Measurements from ENCODE around the gene PTPRD. TPM values are rescaled to one million over a fixed set of nuclear protein-coding genes. Genes with fewer than 3 reads are reported as not detected.

Gene PTPRD
- total RNA-seq, 1 experiment from 2014 or later = 0.02 TPM

GRCh38 chr9:9563817-9564216 lies 1049.0 kb downstream of the PTPRD start:
- Histone ChIP-seq H3K36me3 (ENCODE audit: control insufficient read depth in 1 of 2, insufficient read depth in 2 of 2, low read length in 2 of 2) (no peaks in the 10 kb centered on the region), H2AFZ (ENCODE audit: low read depth, low read length, poor library complexity, severe bottlenecking) (no peak overlapping the region), H3K79me2 (ENCODE audit: insufficient read depth, low read length) (no peaks in the 10 kb centered on the region), H3K9me3 (ENCODE audit: control insufficient read depth in 1 of 2, insufficient read depth in 1 of 2, low read depth in 1 of 2, low read length in 2 of 2) (peaks cover 4 to 28% of the 10 kb centered on the region in 2 experiments), H3K9ac (ENCODE audit: low read length) (no peak overlapping the region), H3K4me1 (ENCODE audit: control insufficient read depth in 1 of 2, insufficient read depth in 2 of 2, low read length in 2 of 2) (no peaks in the 10 kb centered on the region), H3K9me2 (ENCODE audit: insufficient read depth) (no peaks in the 10 kb centered on the region), H3K4me2 (ENCODE audit: low read length) (no peak overlapping the region), H3K27me3 (ENCODE audit: insufficient read depth, low read length) (no peaks in the 10 kb centered on the region), H3K27ac (ENCODE audit: low read depth, low read length) (no peak overlapping the region), H4K20me1 (ENCODE audit: insufficient read depth) (no peaks in the 10 kb centered on the region), H3K4me3 (replicated peaks in 1 of 2; ENCODE audit: low read depth in 1 of 2, low read length in 2 of 2) (no peak overlapping the region)
- ChIA-PET RAD21 (ENCODE audit: low non-redundant PET in 1 of 2, low total read pairs in 2 of 2, uncharacterized antibody in 2 of 2, unreplicated experiment in 2 of 2) (no interaction called here), CTCF (no interaction called here), POLR2A (no interaction called here)
- no TSS peak for BruUV-seq (replicated peaks)
- intact Hi-C loops (cut with micrococcal nuclease) = no loop called here
- no peak for DNase-seq (ENCODE audit: low read depth, low spot score)
- TF ChIP-seq ZNF274 (IDR thresholded peaks at IDR 0.05; ENCODE audit: low read depth, low read length) (no peak), EZH2phosphoT487 (IDR thresholded peaks at IDR 0.05; ENCODE audit: borderline replicate concordance) (no peak), TCF7L2 (IDR thresholded peaks at IDR 0.05; ENCODE audit: borderline replicate concordance, extremely low read depth, insufficient read depth, insufficient read length) (no peak), EGR1 (IDR thresholded peaks at IDR 0.05; ENCODE audit: low read depth) (no peak), POLR2AphosphoS5 (IDR thresholded peaks at IDR 0.05; ENCODE audit: low read depth, low read length) (no peak)
- no peak for ATAC-seq

GRCh38 chr9:9560382-9561035 lies 1052.3 kb downstream of the PTPRD start:
- intact Hi-C loops (cut with micrococcal nuclease) = no loop called here
- H2AFZ ChIP-seq (ENCODE audit: low read depth, low read length, poor library complexity, severe bottlenecking) = no peak overlapping the region
- no TSS peak for BruUV-seq (replicated peaks)

More at GRCh38 chr9:9560382-9561035, 1052.3 kb downstream of the PTPRD start:
- TF ChIP-seq SIN3A (IDR thresholded peaks at IDR 0.05; ENCODE audit: low read depth) (no peak), MAX (IDR thresholded peaks at IDR 0.05) (no peak), CBX3 (IDR thresholded peaks at IDR 0.05; ENCODE audit: low read depth) (no peak), EZH2phosphoT487 (IDR thresholded peaks at IDR 0.05; ENCODE audit: borderline replicate concordance) (no peak), ATF3 (IDR thresholded peaks at IDR 0.05) (no peak), POLR2AphosphoS5 (IDR thresholded peaks at IDR 0.05; ENCODE audit: low read depth, low read length) (no peak), POLR2A (IDR thresholded peaks at IDR 0.05; ENCODE audit: borderline replicate concordance, extremely low read depth, insufficient read depth, insufficient read length) (no peak), YY1 (IDR thresholded peaks at IDR 0.05; ENCODE audit: extremely low read depth, insufficient replicate concordance, low read depth, low read length) (no peak), TCF7L2 (IDR thresholded peaks at IDR 0.05; ENCODE audit: borderline replicate concordance, extremely low read depth, insufficient read depth, insufficient read length) (no peak), ZNF274 (IDR thresholded peaks at IDR 0.05; ENCODE audit: low read depth, low read length) (no peak), FOSL1 (IDR thresholded peaks at IDR 0.05; ENCODE audit: low read depth) (no peak), SRF (IDR thresholded peaks at IDR 0.05; ENCODE audit: low read depth) (no peak)
- ATAC-seq (no peak), DNase-seq (ENCODE audit: low read depth, low spot score) (no peak)
- Histone ChIP-seq H3K27me3 (ENCODE audit: insufficient read depth, low read length) (no peaks in the 10 kb centered on the region), H3K36me3 (ENCODE audit: control insufficient read depth in 1 of 2, insufficient read depth in 2 of 2, low read length in 2 of 2) (no peaks in the 10 kb centered on the region), H3K79me2 (ENCODE audit: insufficient read depth, low read length) (no peaks in the 10 kb centered on the region), H3K4me2 (ENCODE audit: low read length) (no peak overlapping the region), H3K27ac (ENCODE audit: low read depth, low read length) (no peak overlapping the region), H3K4me3 (replicated peaks in 1 of 2; ENCODE audit: low read depth in 1 of 2, low read length in 2 of 2) (no peak overlapping the region), H3K4me1 (ENCODE audit: control insufficient read depth in 1 of 2, insufficient read depth in 2 of 2, low read length in 2 of 2) (no peaks in the 10 kb centered on the region), H3K9me3 (ENCODE audit: control insufficient read depth in 1 of 2, insufficient read depth in 1 of 2, low read depth in 1 of 2, low read length in 2 of 2) (peaks cover 4 to 35% of the 10 kb centered on the region in 2 experiments; a peak in 3 of 4 replicates), H3K9ac (ENCODE audit: low read length) (no peak overlapping the region), H4K20me1 (ENCODE audit: insufficient read depth) (no peaks in the 10 kb centered on the region), H3K9me2 (ENCODE audit: insufficient read depth) (no peaks in the 10 kb centered on the region)
- ChIA-PET RAD21 (ENCODE audit: low non-redundant PET in 1 of 2, low total read pairs in 2 of 2, uncharacterized antibody in 2 of 2, unreplicated experiment in 2 of 2) (no interaction called here), POLR2A (no interaction called here), CTCF (no interaction called here)
